Stimulated activated CD8-positive, alpha-beta memory T cell treated with anti-CD3 and anti-CD28 coated beads, Interleukin-2, amount 100 ng/mL, for 48 hours (primary cell): ENCODE data around the gene PHF23.

Experiments used
- DNase-seq, 2 donors: peaks; one replicate each; pipeline ENCODE4 v3.0.0-alpha.2; 2020; ENCODE audit warnings: low read depth in 2 of 2

The PHF23 gene

GRCh38 chr17:7239091-7240027 lies at the start of gene PHF23:
TSS of gene PHF23 (minus strand) at chr17:7239457. CDS start at chr17:7239279, 178 bp downstream.
- DNase-seq, result peak; percentile 95 to 97

GRCh38 chr17:7285679-7286078 lies 46.4 kb upstream of the PHF23 start:
- DNase-seq, result no peak

- DNase-seq, result no peak
Observed at GRCh38 chr17:7284911-7285310, 45.7 kb upstream of the PHF23 start.

GRCh38 chr17:7283471-7284216 lies 44.4 kb upstream of the PHF23 start:
- DNase-seq, result no peak

GRCh38 chr17:7282752-7283321 lies 43.6 kb upstream of the PHF23 start:
- no peak for DNase-seq

GRCh38 chr17:7281953-7282751 lies 42.9 kb upstream of the PHF23 start:
- no peak for DNase-seq

GRCh38 chr17:7281074-7281952 lies 42.1 kb upstream of the PHF23 start, which contains the start of gene SLC2A4:
TSS of gene SLC2A4 (plus strand) at chr17:7281718. CDS start at chr17:7281935, 217 bp downstream.
- DNase-seq, result peak; percentile 88 to 92

- peak; percentile 67 to 78 for DNase-seq
Observed at GRCh38 chr17:7280519-7281073, 41.3 kb upstream of the PHF23 start.

GRCh38 chr17:7279448-7279847 lies 40.2 kb upstream of the PHF23 start:
- DNase-seq, result no peak

GRCh38 chr17:7266784-7267183 lies 27.5 kb upstream of the PHF23 start:
- DNase-seq, result no peak

GRCh38 chr17:7263801-7264078 lies 24.5 kb upstream of the PHF23 start:
- DNase-seq, result no peak

GRCh38 chr17:7262935-7263800 lies 23.9 kb upstream of the PHF23 start:
- no peak for DNase-seq

GRCh38 chr17:7262192-7262934 lies 23.1 kb upstream of the PHF23 start, which contains the start of gene CLDN7:
TSS of gene CLDN7 (minus strand) at chr17:7262478. CDS start at chr17:7262043, 435 bp downstream.
- no peak for DNase-seq

GRCh38 chr17:7261379-7262191 lies 22.3 kb upstream of the PHF23 start:
- no peak for DNase-seq

- peak in 1 of 2 donors; percentile 15 for DNase-seq
Observed at GRCh38 chr17:7260651-7261378, 21.6 kb upstream of the PHF23 start.

GRCh38 chr17:7260151-7260550 lies 20.9 kb upstream of the PHF23 start:
- DNase-seq, result no peak

GRCh38 chr17:7259555-7259889 lies 20.3 kb upstream of the PHF23 start:
- DNase-seq, result no peak
